ENCODE data around the gene ZSWIM1. TPM values are rescaled to one million over a fixed set of nuclear protein-coding genes. Genes with fewer than 3 reads are reported as not detected.
"Not testable (repeated sequence)": the region's sequence is repeated elsewhere in the genome, so short reads cannot be mapped to it uniquely, and the experiment has no call there.

ZSWIM1 gene
- total RNA-seq, 1 experiment from 2014 or later = 20.2 TPM

GRCh38 chr20:45888681-45889080 lies 7.7 kb downstream of the ZSWIM1 start:
- no peak for DNase-seq (ENCODE audit: low spot score)

- DNase-seq (ENCODE audit: low spot score) = peak; percentile 90
These were observed 9.3 kb downstream of the ZSWIM1 start for GRCh38 chr20:45890077-45890984.

- peak; percentile 96 for DNase-seq (ENCODE audit: low spot score)
These were observed 10.3 kb downstream of the ZSWIM1 start, which contains the start of the genes CTSA and NEURL2 for GRCh38 chr20:45890985-45891983. TSS of gene CTSA (plus strand) at chr20:45891335. CDS start at chr20:45891569, 234 bp downstream. TSS of gene NEURL2 (minus strand) at chr20:45891208. CDS start at chr20:45890991, 217 bp downstream.

GRCh38 chr20:45892049-45892825 lies 11.2 kb downstream of the ZSWIM1 start:
- peak; percentile 52 for DNase-seq (ENCODE audit: low spot score)

GRCh38 chr20:45892828-45893500 lies 11.9 kb downstream of the ZSWIM1 start:
- DNase-seq (ENCODE audit: low spot score) = no peak

- no peak for DNase-seq (ENCODE audit: low spot score)
These were observed 12.8 kb downstream of the ZSWIM1 start for GRCh38 chr20:45893831-45894230.

- DNase-seq (ENCODE audit: low spot score) = no peak
These were observed 13.8 kb downstream of the ZSWIM1 start for GRCh38 chr20:45894797-45895196.

GRCh38 chr20:45896641-45897161 lies 15.7 kb downstream of the ZSWIM1 start:
- no peak for DNase-seq (ENCODE audit: low spot score)

- no peak for DNase-seq (ENCODE audit: low spot score)
These were observed 16.3 kb downstream of the ZSWIM1 start for GRCh38 chr20:45897289-45897688.

- no peak for DNase-seq (ENCODE audit: low spot score)
These were observed 16.7 kb downstream of the ZSWIM1 start for GRCh38 chr20:45897692-45898091.

- DNase-seq (ENCODE audit: low spot score) = no peak
These were observed 17.3 kb downstream of the ZSWIM1 start for GRCh38 chr20:45898285-45898684.

- no peak for DNase-seq (ENCODE audit: low spot score)
These were observed 18.2 kb downstream of the ZSWIM1 start for GRCh38 chr20:45899046-45899835.

- not testable (repeated sequence) for DNase-seq (ENCODE audit: low spot score)
These were observed 20.3 kb downstream of the ZSWIM1 start for GRCh38 chr20:45901332-45901731.

- DNase-seq (ENCODE audit: low spot score) = no peak
These were observed 21.2 kb downstream of the ZSWIM1 start for GRCh38 chr20:45902199-45902701.

- no peak for DNase-seq (ENCODE audit: low spot score)
These were observed 23.8 kb downstream of the ZSWIM1 start for GRCh38 chr20:45904583-45905504.

GRCh38 chr20:45905505-45906079 lies 24.6 kb downstream of the ZSWIM1 start:
- DNase-seq (ENCODE audit: low spot score) = no peak

GRCh38 chr20:45907219-45907948 lies 26.4 kb downstream of the ZSWIM1 start:
- DNase-seq (ENCODE audit: low spot score) = no peak
